ENCODE data around the gene JARID2. TPM values are rescaled to one million over a fixed set of nuclear protein-coding genes. Genes with fewer than 3 reads are reported as not detected.

Gene JARID2
- total and polyA plus RNA-seq, 2 of the 8 experiments (the other 6 are each of a cell fraction or from before 2014, with no cell fraction given), result 60.1 to 239 TPM

DNA sequence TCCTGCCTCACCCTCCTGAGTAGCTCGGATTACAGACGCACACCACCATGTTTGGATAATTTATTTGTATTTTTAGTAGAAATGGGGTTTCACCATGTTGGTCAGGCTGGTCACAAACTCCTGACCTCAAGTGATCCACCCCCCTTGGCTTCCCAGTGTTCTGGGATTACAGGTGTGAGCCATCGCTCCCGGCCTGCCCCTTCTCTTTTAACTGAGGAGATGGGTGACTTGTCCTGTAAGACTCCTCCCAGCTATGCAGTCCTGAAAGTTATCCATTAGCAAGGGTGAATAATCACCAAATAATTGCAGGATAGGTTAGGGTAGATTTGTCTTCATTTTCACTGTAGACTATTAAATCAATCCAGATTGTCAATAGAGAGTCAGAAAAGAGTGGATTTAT lies 40.5 kb upstream of the JARID2 start:
- Histone ChIP-seq H3K14ac (ENCODE audit: insufficient read length) (no peak overlapping the region), H2AFZ (ENCODE audit: low read length) (no peak overlapping the region), H3K36me3 (ENCODE audit: control insufficient read depth in 2 of 4, insufficient read depth in 4 of 4, low read length in 3 of 4) (no peaks in the 10 kb centered on the region), H3K79me2 (ENCODE audit: control insufficient read depth in 1 of 2, insufficient read depth in 2 of 2, low read length in 2 of 2) (0 out of 4 replicates have a peak, but pooled peaks cover 0 to 3% of the 10 kb centered on the region in 2 experiments), H3K56ac (replicated peaks; ENCODE audit: insufficient read length, low read depth, low read length) (no peak overlapping the region), H3K23me2 (ENCODE audit: low read depth, low read length) (no peaks in the 10 kb centered on the region), H4K8ac (ENCODE audit: extremely low read depth, insufficient read depth, low read length) (no peak overlapping the region), H3K4me3 (ENCODE audit: extremely low read depth in 1 of 4, insufficient read depth in 2 of 4, low read depth in 3 of 4, low read length in 4 of 4) (no peak overlapping the region), H3K4ac (replicated peaks; ENCODE audit: insufficient read length, low read depth, low read length) (peak overlapping the region; percentile 66), H3K79me1 (ENCODE audit: low read depth, low read length) (no peaks in the 10 kb centered on the region), H3K27me3 (replicated peaks in 1 of 4; ENCODE audit: control insufficient read depth in 3 of 4, extremely low read depth in 1 of 4, insufficient read depth in 3 of 4, low read length in 3 of 4) (no peaks in the 10 kb centered on the region), H2AK5ac (ENCODE audit: low read depth, low read length) (no peak overlapping the region), H3K27ac (ENCODE audit: low read depth, low read length) (no peak overlapping the region), H2BK20ac (ENCODE audit: low read length) (peak overlapping the region; percentile 66; the same call in 1 of the 2 replicates), H2BK5ac (ENCODE audit: low read depth, low read length) (peak overlapping the region; percentile 93; the same call in 1 of the 2 replicates), H3K9ac (replicated peaks in 1 of 4; ENCODE audit: extremely low read depth in 1 of 4, low read depth in 3 of 4, low read length in 3 of 4) (no peak overlapping the region), H4K91ac (replicated peaks; ENCODE audit: insufficient read length, low read length) (no peak overlapping the region), H3K23ac (ENCODE audit: insufficient read length) (no peak overlapping the region), H4K20me1 (replicated peaks in 1 of 2; ENCODE audit: control insufficient read depth in 1 of 2, insufficient read depth in 2 of 2, low read length in 2 of 2) (no peaks in the 10 kb centered on the region), H4K5ac (ENCODE audit: insufficient read length, low read depth, low read length) (no peak overlapping the region), H3K4me2 (ENCODE audit: insufficient read depth in 1 of 2, low read depth in 2 of 2, low read length in 2 of 2) (no peak overlapping the region), H2BK12ac (ENCODE audit: low read depth, low read length) (peak overlapping the region; percentile 20; the same call in 1 of the 2 replicates), H2BK15ac (ENCODE audit: low read length) (no peak overlapping the region), H3K18ac (ENCODE audit: extremely low read depth, low read length) (peak overlapping the region; percentile 26), H2BK120ac (replicated peaks; ENCODE audit: low read depth, low read length) (peak overlapping the region; percentile 83), H3K9me3 (ENCODE audit: insufficient read depth in 2 of 2, low read depth in 1 of 2, low read length in 1 of 2) (no peaks in the 10 kb centered on the region), H3K4me1 (replicated peaks in 1 of 4; ENCODE audit: control insufficient read depth in 3 of 4, insufficient read depth in 4 of 4, low read length in 3 of 4) (peaks cover 2 to 19% (median 10%) of the 10 kb centered on the region in 4 experiments)
- FAIRE-seq, result no peak
- 92% methylated on average over 4 of the region's 4 CpGs; no CpG with 5 or more reads in 1 of the 2 experiments for WGBS, 2 experiments (ENCODE audit: extremely low coverage in 1 of 2, insufficient coverage in 1 of 2, insufficient read length in 1 of 2, insufficient replicate concordance in 2 of 2, low coverage in 1 of 2, low lambda C conversion rate in 2 of 2, missing lambda C conversion rate in 1 of 2)
- no peak for DNase-seq (ENCODE audit: low read depth in 1 of 2, low spot score in 2 of 2)
- ChIA-PET CTCF (ENCODE audit: partially characterized antibody) (interaction anchor here (0.6 to 0.7 kb wide), 3 partner anchors 13 to 1147 kb away, joined by 3 read pairs; no protein-coding TSS in a partner anchor), POLR2A (ENCODE audit: partially characterized antibody) (interaction anchor here (0.6 to 1.0 kb wide), 4 partner anchors 13 to 185 kb away, joined by 3 to 4 read pairs (median 3); no protein-coding TSS in a partner anchor)
- no peak for TF ChIP-seq GTF2F1 (IDR thresholded peaks at IDR 0.05; ENCODE audit: borderline replicate concordance, low read depth, low read length)
- TF ChIP-seq POLR2AphosphoS5 (IDR thresholded peaks at IDR 0.05; ENCODE audit: low read depth, low read length), result no peak
- no peak for TF ChIP-seq RAD21 (IDR thresholded peaks at IDR 0.05 in 1 of 2, conservative IDR thresholded peaks at IDR 0.05 in 1 of 2; ENCODE audit: low read depth in 2 of 2, low read length in 2 of 2)
- no peak for TF ChIP-seq MAFK (IDR thresholded peaks at IDR 0.05; ENCODE audit: low read depth, low read length)
- no peak for TF ChIP-seq CEBPB (IDR thresholded peaks at IDR 0.05; ENCODE audit: low read depth, low read length)
- no peak for TF ChIP-seq CBX5 (IDR thresholded peaks at IDR 0.05; ENCODE audit: low read depth, low read length)
- TF ChIP-seq JUND (IDR thresholded peaks at IDR 0.05; ENCODE audit: low read length), result no peak
- no peak for TF ChIP-seq SAP30 (IDR thresholded peaks at IDR 0.05; ENCODE audit: insufficient read depth, insufficient replicate concordance, low read length)
- no peak for TF ChIP-seq POU5F1 (IDR thresholded peaks at IDR 0.05; ENCODE audit: low read depth, low read length)
- TF ChIP-seq BACH1 (IDR thresholded peaks at IDR 0.05; ENCODE audit: low read length), result no peak
- TF ChIP-seq NRF1 (IDR thresholded peaks at IDR 0.05; ENCODE audit: low read depth, low read length), result no peak
- TF ChIP-seq SUZ12 (IDR thresholded peaks at IDR 0.05; ENCODE audit: low read length), result no peak
- TF ChIP-seq SIX5 (IDR thresholded peaks at IDR 0.05; ENCODE audit: low read depth, low read length), result no peak
- TF ChIP-seq JUN (IDR thresholded peaks at IDR 0.05; ENCODE audit: low read depth, low read length), result no peak
